A549 (cell line): ENCODE results near the gene INSYN2B.

ENCODE experiments used
- CHD2 ChIP-seq: fragments of 150-350 bp; IDR thresholded peaks from 2 replicates; pipeline ENCODE4 v1.6.1; 2014; ENCODE audit warnings: low read length; ENCODE audit not compliant: partially characterized antibody
- CTCF ChIP-seq: fragments of >200 bp; sonication (Bioruptor Twin); formaldehyde crosslinking; IDR thresholded peaks from 3 replicates; pipeline ENCODE4 v1.5.1; 2016
- EP300 ChIP-seq, 2 experiments: fragments of >200 bp; sonication (Bioruptor Twin); formaldehyde crosslinking; IDR thresholded peaks; 2 replicates in 1 of 2; 3 replicates in 1 of 2; pipeline ENCODE4 v1.6.1; 2016 to 2017
- GATA3 ChIP-seq: IDR thresholded peaks from 2 replicates; pipeline ENCODE4 v1.6.1; 2012; ENCODE audit warnings: borderline replicate concordance
- HMGXB4 ChIP-seq: fragments of 250-450 bp; sonication (Bioruptor Pico); IDR thresholded peaks from 2 replicates; pipeline ENCODE4 v1.5.0; 2021; ENCODE audit warnings: mild to moderate bottlenecking, moderate library complexity, borderline replicate concordance
- KDM5A ChIP-seq: fragments of 200-600 bp; sonication (generic); IDR thresholded peaks from 2 replicates; pipeline ENCODE4 v1.6.1; 2016; ENCODE audit warnings: antibody characterized with exemption, mild to moderate bottlenecking
- PBX3 ChIP-seq: IDR thresholded peaks from 2 replicates; pipeline ENCODE4 v1.6.1; 2012
- POLR2A ChIP-seq: IDR thresholded peaks from 2 replicates; pipeline ENCODE4 v1.6.1; 2012; ENCODE audit warnings: mild to moderate bottlenecking, low read length
- RAD21 ChIP-seq, 2 experiments: fragments of >200 bp in 1 of 2; sonication (Bioruptor Twin) in 1 of 2; formaldehyde crosslinking in 1 of 2; IDR thresholded peaks in 1 of 2; conservative IDR thresholded peaks in 1 of 2; 2 replicates in 1 of 2; 3 replicates in 1 of 2; pipeline ENCODE4 v1.6.1; 2012 to 2018; ENCODE audit warnings: inconsistent platforms in 1 of 2
- REST ChIP-seq: fragments of 200-600 bp; sonication (generic); IDR thresholded peaks from 2 replicates; pipeline ENCODE4 v1.6.1; 2016; ENCODE audit warnings: antibody characterized with exemption, mild to moderate bottlenecking, moderate library complexity
- USF2 ChIP-seq: fragments of 450-650 bp; IDR thresholded peaks from 2 replicates; pipeline ENCODE4 v1.6.1; 2014; ENCODE audit warnings: antibody characterized with exemption

GRCh38 chr5:169836835-169837536, 143.3 kb downstream of the INSYN2B start:
- no peak for TF ChIP-seq CTCF
- TF ChIP-seq USF2, result no peak
- TF ChIP-seq CHD2, result no peak
- TF ChIP-seq RAD21 (conservative IDR thresholded peaks at IDR 0.05 in 1 of 2, IDR thresholded peaks at IDR 0.05 in 1 of 2), result no peak
- TF ChIP-seq GATA3, result no peak
- TF ChIP-seq POLR2A, result no peak
- TF ChIP-seq REST, result no peak
- TF ChIP-seq PBX3, result no peak
- TF ChIP-seq EP300 (IDR thresholded peaks at IDR 0.05), result no peak
- TF ChIP-seq KDM5A, result no peak
- no peak for TF ChIP-seq HMGXB4 (CRISPR knock-in tag)
